Natural killer cell (primary cell): ENCODE measurements around the gene AP2A2. TPM values are rescaled to one million over a fixed set of nuclear protein-coding genes. Genes with fewer than 3 reads are reported as not detected.

Source experiments
- ATAC-seq, 3 donors: fragments of 150-1000 bp in 2 of 3; fragments of 200-7000 bp in 1 of 3; cut with Tn5 transposase; 1 replicate in 1 of 3; 2 replicates in 2 of 3; pipeline ENCODE4 v1.10.0; 2021; ENCODE audit warnings: mild to moderate bottlenecking in 2 of 3, moderate library complexity in 2 of 3
- DNase-seq, 2 donors: peaks; one replicate each; pipeline versions ENCODE4 v3.0.0 to v3.0.0-alpha.2; 2013 to 2021; ENCODE audit warnings: mixed read lengths in 1 of 2
- H3K27ac ChIP-seq: one replicate; pipeline ENCODE4 v1.5.1; 2013; ENCODE audit warnings: mild to moderate bottlenecking, low read length
- H3K27me3 ChIP-seq: one replicate; pipeline ENCODE4 v1.6.1; 2013; ENCODE audit warnings: low read length; ENCODE audit not compliant: control insufficient read depth, insufficient read depth
- H3K36me3 ChIP-seq: one replicate; pipeline ENCODE4 v1.6.1; 2013; ENCODE audit warnings: low read length; ENCODE audit not compliant: control insufficient read depth, insufficient read depth
- H3K4me1 ChIP-seq: one replicate; pipeline ENCODE4 v1.6.1; 2013; ENCODE audit warnings: low read length; ENCODE audit not compliant: control insufficient read depth, insufficient read depth
- H3K4me3 ChIP-seq: one replicate; pipeline ENCODE4 v1.5.1; 2013; ENCODE audit warnings: low read length
- H3K9me3 ChIP-seq: one replicate; pipeline ENCODE4 v1.6.1; 2013; ENCODE audit warnings: low read length; ENCODE audit not compliant: control insufficient read depth, insufficient read depth
- H3K27ac Mint-ChIP-seq, 2 donors: one replicate each; pipeline ENCODE4 v1.8.0; 2022; ENCODE audit warnings: mild to moderate bottlenecking in 2 of 2, mixed read lengths in 2 of 2, moderate library complexity in 1 of 2
- H3K27me3 Mint-ChIP-seq, 2 donors: one replicate each; pipeline ENCODE4 v1.8.0; 2022; ENCODE audit warnings: low read depth in 2 of 2, mixed read lengths in 2 of 2
- H3K36me3 Mint-ChIP-seq: one replicate; pipeline ENCODE4 v1.8.0; 2022; ENCODE audit warnings: mixed read lengths
- H3K4me1 Mint-ChIP-seq, 2 donors: one replicate each; pipeline ENCODE4 v1.8.0; 2022; ENCODE audit warnings: mixed read lengths in 2 of 2
- H3K4me3 Mint-ChIP-seq: one replicate; pipeline ENCODE4 v1.8.0; 2022; ENCODE audit warnings: mild to moderate bottlenecking, moderate library complexity, mixed read lengths
- H3K9me3 Mint-ChIP-seq, 2 donors: one replicate each; pipeline ENCODE4 v1.8.0; 2022; ENCODE audit warnings: mixed read lengths in 2 of 2
- CTCF ChIP-seq: fragments of 200-600 bp; IDR thresholded peaks from one replicate; pipeline ENCODE4 v1.8.0; 2022; ENCODE audit warnings: antibody characterized with exemption
- WGBS: methylation state at CpG from one replicate; pipeline ENCODE4 v1.1.7; 2013; ENCODE audit warnings: missing lambda C conversion rate; ENCODE audit not compliant: insufficient coverage; 5-methylcytosine and 5-hydroxymethylcytosine counted together
- intact Hi-C: fragments of 100-400 bp; cut with micrococcal nuclease; formaldehyde crosslinking; loops from one replicate; pipeline ENCODE4 v1.14.2; 2022
- total RNA-seq, 4 donors: library from RNA; stranded (reverse); fragments of 120-200 nt in 1 of 4; gene quantifications; one replicate each; pipeline versions ENCODE4 v1.2.3 to v1.2.4, GENCODE V29; 2013 to 2022

Gene AP2A2
- total RNA-seq, 3 donors from 2014 or later (not counting 1 experiment from before 2014, with no cell fraction given): 57.2 to 120 (median 82.9) TPM

DNA sequence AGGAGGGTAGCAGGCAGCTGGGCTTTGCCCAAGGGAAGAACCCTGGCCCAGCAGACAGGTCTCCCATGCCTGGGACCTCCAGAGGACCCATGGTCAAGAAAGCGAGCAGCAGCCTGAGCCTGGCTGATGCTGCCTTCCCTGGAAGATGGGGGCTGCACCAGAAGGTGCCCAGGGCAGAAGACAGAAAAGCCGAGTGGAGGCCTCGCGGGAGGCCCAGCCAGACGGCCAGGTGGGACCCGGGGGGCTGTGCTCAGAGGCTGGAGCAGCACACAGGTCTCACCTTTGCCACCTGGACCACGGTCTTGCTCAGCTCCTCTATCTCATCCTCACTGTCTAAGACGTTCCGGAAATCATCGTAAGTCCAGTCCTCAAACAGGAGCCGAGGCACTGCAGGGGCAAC lies 25.9 kb upstream of the AP2A2 start:
- Histone ChIP-seq H3K4me3 (no peak overlapping the region), H3K27ac (no peak overlapping the region), H3K27me3 (no peaks in the 10 kb centered on the region), H3K36me3 (peaks cover 55% of the 10 kb centered on the region), H3K4me1 (no peaks in the 10 kb centered on the region), H3K9me3 (no peaks in the 10 kb centered on the region)
- no peak for TF ChIP-seq CTCF
- intact Hi-C loops: no loop called here
- H3K9me3 Mint-ChIP-seq: no peaks in the 10 kb centered on the region
- WGBS: 96% methylated on average over 11 of the region's 11 CpGs
- no peaks in the 10 kb centered on the region for H3K36me3 Mint-ChIP-seq
- no peaks in the 10 kb centered on the region for H3K27me3 Mint-ChIP-seq
- H3K4me1 Mint-ChIP-seq: peaks cover 7 to 10% of the 10 kb centered on the region in 2 donors
- H3K4me3 Mint-ChIP-seq: no peak overlapping the region
- ATAC-seq (no peak), DNase-seq (no peak)
- no peak overlapping the region for H3K27ac Mint-ChIP-seq

- H3K4me3 Mint-ChIP-seq: no peak overlapping the region
- Histone ChIP-seq H3K27ac (no peak overlapping the region), H3K4me3 (no peak overlapping the region), H3K27me3 (no peaks in the 10 kb centered on the region), H3K36me3 (peaks cover 55% of the 10 kb centered on the region), H3K9me3 (no peaks in the 10 kb centered on the region), H3K4me1 (no peaks in the 10 kb centered on the region)
- H3K27ac Mint-ChIP-seq: no peak overlapping the region
- peaks cover 7 to 10% of the 10 kb centered on the region in 2 donors for H3K4me1 Mint-ChIP-seq
- 92% methylated on average over 7 of the region's 7 CpGs for WGBS
- intact Hi-C loops: no loop called here
- ATAC-seq: no peak
- no peak for DNase-seq
- TF ChIP-seq CTCF: no peak
- H3K36me3 Mint-ChIP-seq: no peaks in the 10 kb centered on the region
- no peaks in the 10 kb centered on the region for H3K9me3 Mint-ChIP-seq
- no peaks in the 10 kb centered on the region for H3K27me3 Mint-ChIP-seq
Measured at GRCh38 chr11:900545-900944, 25.1 kb upstream of the AP2A2 start.

GRCh38 chr11:901452-902061 lies 24.1 kb upstream of the AP2A2 start:
- Mint-ChIP-seq H3K36me3 (no peaks in the 10 kb centered on the region), H3K4me3 (no peak overlapping the region), H3K4me1 (peaks cover 7 to 10% of the 10 kb centered on the region in 2 donors), H3K27me3 (no peaks in the 10 kb centered on the region), H3K27ac (peak overlapping the region; percentile 2 to 25), H3K9me3 (no peaks in the 10 kb centered on the region)
- intact Hi-C loops: no loop called here
- DNase-seq (no peak), ATAC-seq (no peak)
- Histone ChIP-seq H3K4me3 (no peak overlapping the region), H3K27ac (no peak overlapping the region), H3K36me3 (peaks cover 55% of the 10 kb centered on the region), H3K9me3 (no peaks in the 10 kb centered on the region), H3K4me1 (no peaks in the 10 kb centered on the region), H3K27me3 (no peaks in the 10 kb centered on the region)
- TF ChIP-seq CTCF: no peak
- 90% methylated on average over 19 of the region's 19 CpGs for WGBS

- Mint-ChIP-seq H3K36me3 (no peaks in the 10 kb centered on the region), H3K4me1 (peaks cover 12 to 16% of the 10 kb centered on the region in 2 donors), H3K27ac (no peak overlapping the region), H3K27me3 (no peaks in the 10 kb centered on the region), H3K4me3 (no peak overlapping the region), H3K9me3 (no peaks in the 10 kb centered on the region)
- no peaks in the 10 kb centered on the region for H3K27me3 ChIP-seq
- H3K27ac ChIP-seq: no peak overlapping the region
- intact Hi-C loops: no loop called here
- no peak overlapping the region for H3K4me3 ChIP-seq
- DNase-seq (no peak), ATAC-seq (no peak)
- 95% methylated on average over 7 of the region's 7 CpGs for WGBS
- no peaks in the 10 kb centered on the region for H3K9me3 ChIP-seq
- peaks cover 47% of the 10 kb centered on the region for H3K36me3 ChIP-seq
- H3K4me1 ChIP-seq: peaks cover 6% of the 10 kb centered on the region
- no peak for TF ChIP-seq CTCF
Measured at GRCh38 chr11:904380-904779, 21.3 kb upstream of the AP2A2 start.
